ENCODE results near the gene DUSP15. TPM values are rescaled to one million over a fixed set of nuclear protein-coding genes. Genes with fewer than 3 reads are reported as not detected.
"Not testable (repeated sequence)": the region's sequence is repeated elsewhere in the genome, so short reads cannot be mapped to it uniquely, and the experiment has no call there.

The DUSP15 gene
- 1 to 10 TPM in 10 of 12 donors, not detected in 2; 1.1 to 6.1 (median 1.8) TPM for polyA plus RNA-seq (ENCODE audit: insufficient read length in 12 of 12)
- long read RNA-seq, donor 1, partial matches to known transcripts: 0 of 3 reads
- long read RNA-seq, donor 1, other reads (novel, unspliced or antisense): 0 of 3 reads
- long read RNA-seq, donor 2, partial matches to known transcripts: 0 of 1 reads
- long read RNA-seq, donor 2, other reads (novel, unspliced or antisense): 0 of 1 reads
- long read RNA-seq, donor 3, partial matches to known transcripts: 0 of 1 reads
- long read RNA-seq, donor 3, other reads (novel, unspliced or antisense): 0 of 1 reads
- long read RNA-seq, donor 4: 0 reads
- long read RNA-seq, donor 5, partial matches to known transcripts: 0 of 3 reads
- long read RNA-seq, donor 5, other reads (novel, unspliced or antisense): 0 of 3 reads
- long read RNA-seq, donor 6: 0 reads
- long read RNA-seq, donor 7: 0 reads
- long read RNA-seq, donor 8, partial matches to known transcripts: 0 of 2 reads
- long read RNA-seq, donor 8, other reads (novel, unspliced or antisense): 0 of 2 reads
- long read RNA-seq, donor 9, partial matches to known transcripts: 0 of 1 reads
- long read RNA-seq, donor 9, other reads (novel, unspliced or antisense): 0 of 1 reads
- long read RNA-seq, donor 10, partial matches to known transcripts: 0 of 2 reads
- long read RNA-seq, donor 10, other reads (novel, unspliced or antisense): 0 of 2 reads
- long read RNA-seq, donor 11: 0 reads

- no peak for DNase-seq
These were observed at the start of gene DUSP15, which contains the start of gene TTLL9 for GRCh38 chr20:31869942-31870725. DUSP15 (minus strand) TSS chr20:31870527; CDS start chr20:31870337, 190 bp downstream. TTLL9 (plus strand) TSS chr20:31870634; CDS start chr20:31871127, 493 bp downstream.

GRCh38 chr20:31919410-31920155, 49.3 kb upstream of the DUSP15 start:
- DNase-seq: no peak

- DNase-seq: no peak
These were observed 48.3 kb upstream of the DUSP15 start for GRCh38 chr20:31918466-31919105.

GRCh38 chr20:31917962-31918412, 47.7 kb upstream of the DUSP15 start:
- not testable (repeated sequence) for DNase-seq

GRCh38 chr20:31916708-31917107, 46.4 kb upstream of the DUSP15 start:
- DNase-seq: no peak

GRCh38 chr20:31915491-31916280, 45.4 kb upstream of the DUSP15 start:
- DNase-seq: no peak

GRCh38 chr20:31914170-31914569, 43.8 kb upstream of the DUSP15 start:
- DNase-seq: no peak

- DNase-seq: no peak
These were observed 43.3 kb upstream of the DUSP15 start for GRCh38 chr20:31913431-31914157.

GRCh38 chr20:31910071-31910803, 39.9 kb upstream of the DUSP15 start:
- no peak for DNase-seq

GRCh38 chr20:31909253-31910070, 39.1 kb upstream of the DUSP15 start:
- DNase-seq: no peak

GRCh38 chr20:31908424-31908823, 38.1 kb upstream of the DUSP15 start:
- no peak for DNase-seq

- no peak for DNase-seq
These were observed 37.7 kb upstream of the DUSP15 start for GRCh38 chr20:31908016-31908415.

- no peak for DNase-seq
These were observed 36.7 kb upstream of the DUSP15 start for GRCh38 chr20:31907046-31907445.

- DNase-seq: no peak
These were observed 35.7 kb upstream of the DUSP15 start for GRCh38 chr20:31906001-31906400.

GRCh38 chr20:31903627-31904386, 33.5 kb upstream of the DUSP15 start:
- no peak for DNase-seq

GRCh38 chr20:31901615-31902014, 31.3 kb upstream of the DUSP15 start:
- no peak for DNase-seq

GRCh38 chr20:31897541-31897940, 27.2 kb upstream of the DUSP15 start:
- no peak for DNase-seq

All from muscle of arm (tissue), 14 donors.